CD14-positive monocyte (primary cell): ENCODE measurements around the gene GRID2IP. TPM values are rescaled to one million over a fixed set of nuclear protein-coding genes. Genes with fewer than 3 reads are reported as not detected.

Experiments used
- DNase-seq, 3 donors: peaks; one replicate each; pipeline ENCODE4 v3.0.0-alpha.2; 2011 to 2022
- H2AFZ ChIP-seq: 2 replicates; pipeline ENCODE4 v1.6.0; 2012; ENCODE audit warnings: mild to moderate bottlenecking, low read depth, low read length, inconsistent platforms; ENCODE audit not compliant: insufficient read depth, poor library complexity, severe bottlenecking
- H3K27ac ChIP-seq, 2 donors: 1 replicate in 1 of 2; 2 replicates in 1 of 2; pipeline ENCODE4 v1.5.1; 2012 to 2013; ENCODE audit warnings: low read length in 2 of 2, control low read depth in 1 of 2, inconsistent platforms in 1 of 2, low read depth in 1 of 2, mild to moderate bottlenecking in 1 of 2
- H3K27me3 ChIP-seq, 2 donors: one replicate each; pipeline versions ENCODE4 v1.6.0 to v1.6.1; 2011 to 2013; ENCODE audit warnings: low read length in 2 of 2; ENCODE audit not compliant: control insufficient read depth in 2 of 2, insufficient read depth in 2 of 2
- H3K36me3 ChIP-seq, 2 donors: replicated peaks in 1 of 2; 1 replicate in 1 of 2; 2 replicates in 1 of 2; pipeline versions ENCODE4 v1.5.1 to v1.6.1; 2012 to 2013; ENCODE audit warnings: low read length in 2 of 2, control low read depth in 1 of 2, inconsistent platforms in 1 of 2, mild to moderate bottlenecking in 1 of 2; ENCODE audit not compliant: insufficient read depth in 2 of 2, control insufficient read depth in 1 of 2
- H3K4me1 ChIP-seq, 2 donors: 1 replicate in 1 of 2; 2 replicates in 1 of 2; pipeline versions ENCODE4 v1.5.1 to v1.6.1; 2012 to 2013; ENCODE audit warnings: low read length in 2 of 2, control low read depth in 1 of 2, inconsistent platforms in 1 of 2, mild to moderate bottlenecking in 1 of 2, moderate library complexity in 1 of 2; ENCODE audit not compliant: insufficient read depth in 2 of 2, control insufficient read depth in 1 of 2
- H3K4me2 ChIP-seq: replicated peaks from 2 replicates; pipeline ENCODE3; 2012; ENCODE audit warnings: low read length, moderate library complexity, mild to moderate bottlenecking; ENCODE audit not compliant: poor library complexity, severe bottlenecking; ENCODE audit errors: extremely low read depth
- H3K4me3 ChIP-seq, 3 experiments: fragments of 200-600 bp in 1 of 3; sonication (generic) in 1 of 3; replicated peaks in 1 of 3; 1 replicate in 2 of 3; 2 replicates in 1 of 3; pipeline ENCODE4 v1.5.1; 2011 to 2013; ENCODE audit warnings: low read length in 3 of 3, mild to moderate bottlenecking in 3 of 3, control low read depth in 2 of 3, low read depth in 2 of 3, inconsistent platforms in 1 of 3, moderate library complexity in 1 of 3
- H3K79me2 ChIP-seq: 2 replicates; pipeline ENCODE4 v1.6.0; 2012; ENCODE audit warnings: mild to moderate bottlenecking, control low read depth, inconsistent platforms, low read length, moderate library complexity; ENCODE audit not compliant: insufficient read depth
- H3K9ac ChIP-seq: 2 replicates; pipeline ENCODE4 v1.6.0; 2017; ENCODE audit warnings: low read length, mild to moderate bottlenecking; ENCODE audit not compliant: insufficient read depth, poor library complexity, severe bottlenecking
- H3K9me3 ChIP-seq, 2 donors: replicated peaks in 1 of 2; 1 replicate in 1 of 2; 2 replicates in 1 of 2; pipeline versions ENCODE4 v1.5.1 to v1.6.1; 2012 to 2013; ENCODE audit warnings: low read length in 2 of 2, control low read depth in 1 of 2; ENCODE audit not compliant: control insufficient read depth in 1 of 2, insufficient read depth in 1 of 2
- H4K20me1 ChIP-seq: 2 replicates; pipeline ENCODE4 v1.6.0; 2012; ENCODE audit warnings: mild to moderate bottlenecking, low read length, control low read depth, moderate library complexity; ENCODE audit not compliant: insufficient read depth
- H3K27ac Mint-ChIP-seq, 7 donors: one replicate each; pipeline ENCODE4 v1.8.0; 2020; ENCODE audit warnings: mild to moderate bottlenecking in 7 of 7, mixed read lengths in 7 of 7, moderate library complexity in 6 of 7, inconsistent platforms in 2 of 7
- H3K27me3 Mint-ChIP-seq, 3 donors: one replicate each; pipeline ENCODE4 v1.8.0; 2021 to 2022; ENCODE audit warnings: low read depth in 3 of 3, mild to moderate bottlenecking in 3 of 3, mixed read lengths in 3 of 3, moderate library complexity in 3 of 3, inconsistent platforms in 1 of 3
- H3K36me3 Mint-ChIP-seq, 2 donors: one replicate each; pipeline ENCODE4 v1.8.0; 2020; ENCODE audit warnings: mixed read lengths in 2 of 2, inconsistent platforms in 1 of 2, mild to moderate bottlenecking in 1 of 2
- H3K4me1 Mint-ChIP-seq: one replicate; pipeline ENCODE4 v1.8.0; 2020; ENCODE audit warnings: mild to moderate bottlenecking, mixed read lengths
- H3K4me3 Mint-ChIP-seq, 2 donors: one replicate each; pipeline ENCODE4 v1.8.0; 2020; ENCODE audit warnings: mild to moderate bottlenecking in 2 of 2, mixed read lengths in 2 of 2, moderate library complexity in 1 of 2
- H3K9me3 Mint-ChIP-seq, 7 donors: one replicate each; pipeline ENCODE4 v1.8.0; 2020 to 2022; ENCODE audit warnings: mixed read lengths in 7 of 7, mild to moderate bottlenecking in 6 of 7, moderate library complexity in 6 of 7, inconsistent platforms in 2 of 7
- WGBS: methylation state at CpG from one replicate; pipeline ENCODE4 v1.1.5; 2013; ENCODE audit warnings: missing lambda C conversion rate; ENCODE audit not compliant: insufficient coverage; 5-methylcytosine and 5-hydroxymethylcytosine counted together
- intact Hi-C, 2 donors: fragments of 100-400 bp; cut with micrococcal nuclease; formaldehyde crosslinking; loops; one replicate each; pipeline versions ENCODE4 v1.15.0 to v1.15.1; 2023
- polyA plus RNA-seq, 3 donors: library from polyadenylated mRNA; depleted of rRNA in 1 of 3; unstranded in 2 of 3; stranded (reverse) in 1 of 3; fragments of 300-500 nt in 2 of 3; fragments of >200 nt in 1 of 3; fragmentation: Illumina TruSeq in 2 of 3; gene quantifications; 1 replicate in 2 of 3; 2 replicates in 1 of 3; pipeline ENCODE4 v1.2.3, GENCODE V29; 2012 to 2021
- TF ChIP-seq, protein P1 (sequence below): fragments of 200-600 bp; IDR thresholded peaks from one replicate; pipeline ENCODE4 v1.8.0; 2022; ENCODE audit warnings: antibody characterized with exemption, mild to moderate bottlenecking

GRID2IP gene
- polyA plus RNA-seq, 3 donors: not detected

DNA sequence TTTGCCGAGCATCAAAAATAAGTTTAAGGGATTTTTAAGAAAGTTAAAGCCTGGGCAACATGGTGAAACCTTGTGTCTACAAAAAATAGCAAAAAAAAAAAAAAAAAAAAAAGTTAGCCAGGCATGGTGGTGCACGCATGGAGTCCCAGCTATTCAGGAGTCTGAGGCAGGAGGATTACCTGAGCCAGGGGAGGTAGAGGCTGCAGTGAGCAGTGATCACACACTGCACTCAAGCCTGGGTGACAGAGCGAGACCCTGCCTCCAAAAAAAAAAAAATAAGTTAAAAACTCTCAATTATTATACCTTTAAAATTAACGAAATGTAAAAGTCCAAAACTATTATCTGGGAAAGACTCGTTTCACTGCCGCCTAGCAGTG lies 68.5 kb downstream of the GRID2IP start:
- Histone ChIP-seq H3K9ac (peak overlapping the region; percentile 93), H3K9me3 (no peaks in the 10 kb centered on the region), H3K4me1 (peaks cover 16% of the 10 kb centered on the region in 2 donors), H3K27ac (peak overlapping the region; percentile 41 to 81), H3K4me3 (peak overlapping the region; percentile 65 to 81 (median 80)), H4K20me1 (peaks cover 54% of the 10 kb centered on the region), H3K4me2 (peak overlapping the region; percentile 79), H3K27me3 (no peaks in the 10 kb centered on the region), H3K79me2 (peaks cover 61% of the 10 kb centered on the region), H3K36me3 (peaks cover 9 to 30% of the 10 kb centered on the region in 2 donors), H2AFZ (no peak overlapping the region)
- H3K27ac Mint-ChIP-seq: peak overlapping the region; percentile 50 to 95 (median 89)
- 28% methylated on average over 4 of the region's 6 CpGs for WGBS
- peak overlapping the region; percentile 93 to 95 for H3K4me3 Mint-ChIP-seq
- TF ChIP-seq, protein P1, sequence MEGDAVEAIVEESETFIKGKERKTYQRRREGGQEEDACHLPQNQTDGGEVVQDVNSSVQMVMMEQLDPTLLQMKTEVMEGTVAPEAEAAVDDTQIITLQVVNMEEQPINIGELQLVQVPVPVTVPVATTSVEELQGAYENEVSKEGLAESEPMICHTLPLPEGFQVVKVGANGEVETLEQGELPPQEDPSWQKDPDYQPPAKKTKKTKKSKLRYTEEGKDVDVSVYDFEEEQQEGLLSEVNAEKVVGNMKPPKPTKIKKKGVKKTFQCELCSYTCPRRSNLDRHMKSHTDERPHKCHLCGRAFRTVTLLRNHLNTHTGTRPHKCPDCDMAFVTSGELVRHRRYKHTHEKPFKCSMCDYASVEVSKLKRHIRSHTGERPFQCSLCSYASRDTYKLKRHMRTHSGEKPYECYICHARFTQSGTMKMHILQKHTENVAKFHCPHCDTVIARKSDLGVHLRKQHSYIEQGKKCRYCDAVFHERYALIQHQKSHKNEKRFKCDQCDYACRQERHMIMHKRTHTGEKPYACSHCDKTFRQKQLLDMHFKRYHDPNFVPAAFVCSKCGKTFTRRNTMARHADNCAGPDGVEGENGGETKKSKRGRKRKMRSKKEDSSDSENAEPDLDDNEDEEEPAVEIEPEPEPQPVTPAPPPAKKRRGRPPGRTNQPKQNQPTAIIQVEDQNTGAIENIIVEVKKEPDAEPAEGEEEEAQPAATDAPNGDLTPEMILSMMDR: no peak
- peaks cover 0 to 3% (median 0%) of the 10 kb centered on the region in 7 donors for H3K9me3 Mint-ChIP-seq
- peaks cover 42% of the 10 kb centered on the region for H3K4me1 Mint-ChIP-seq
- peaks cover 17 to 28% of the 10 kb centered on the region in 2 donors for H3K36me3 Mint-ChIP-seq
- DNase-seq: no peak
- intact Hi-C loops: no loop called here
- peaks cover 0 to 4% (median 0%) of the 10 kb centered on the region in 3 donors for H3K27me3 Mint-ChIP-seq

- Histone ChIP-seq H2AFZ (no peak overlapping the region), H3K4me3 (peak overlapping the region in 1 of 3 experiments; percentile 80), H4K20me1 (peaks cover 59% of the 10 kb centered on the region), H3K27ac (peak overlapping the region in 1 of 2 donors; percentile 81), H3K79me2 (peaks cover 66% of the 10 kb centered on the region), H3K27me3 (no peaks in the 10 kb centered on the region), H3K9me3 (no peaks in the 10 kb centered on the region), H3K4me1 (peaks cover 16% of the 10 kb centered on the region in 2 donors), H3K4me2 (peak overlapping the region; percentile 79), H3K36me3 (peaks cover 9 to 33% of the 10 kb centered on the region in 2 donors), H3K9ac (no peak overlapping the region)
- Mint-ChIP-seq H3K27ac (peak overlapping the region in 2 of 7 donors; percentile 10 to 50), H3K4me1 (peaks cover 46% of the 10 kb centered on the region), H3K9me3 (peaks cover 0 to 3% (median 0%) of the 10 kb centered on the region in 7 donors), H3K36me3 (peaks cover 17 to 28% of the 10 kb centered on the region in 2 donors), H3K27me3 (peaks cover 0 to 4% (median 0%) of the 10 kb centered on the region in 3 donors), H3K4me3 (peak overlapping the region; percentile 93 to 95)
- WGBS: 100% methylated on average over 1 of the region's 4 CpGs
- TF ChIP-seq, protein P1: no peak
- intact Hi-C loops: no loop called here
- DNase-seq: no peak
These were observed 69.0 kb downstream of the GRID2IP start for GRCh38 chr7:6482307-6482706.
